NCI-H2227 treated with DMSO at 0.1 percent for 48 hours (cell line): ENCODE measurements around the gene DNAJB6.
"Not testable (repeated sequence)": the region's sequence is repeated elsewhere in the genome, so short reads cannot be mapped to it uniquely, and the experiment has no call there.

Experiments used
- DNase-seq: peaks from one replicate; lab custom pipeline; 2025; lab: John Stamatoyannopoulos, UW

The DNAJB6 gene

GRCh38 chr7:157323401-157323800 lies 13.4 kb upstream of the DNAJB6 start:
- DNase-seq, result no peak

- no peak for DNase-seq
Measured at GRCh38 chr7:157329447-157329846, 7.4 kb upstream of the DNAJB6 start.

GRCh38 chr7:157330567-157330966 lies 6.2 kb upstream of the DNAJB6 start:
- not testable (repeated sequence) for DNase-seq

GRCh38 chr7:157331049-157331448 lies 5.8 kb upstream of the DNAJB6 start:
- DNase-seq, result not testable (repeated sequence)

GRCh38 chr7:157335236-157335635 lies 1.6 kb upstream of the DNAJB6 start:
- DNase-seq, result no peak

GRCh38 chr7:157335991-157336382 lies 817 bp upstream of the DNAJB6 start:
- DNase-seq, result no peak

- DNase-seq, result peak; percentile 27
Measured at GRCh38 chr7:157337316-157338149, 729 bp downstream of the DNAJB6 start.

GRCh38 chr7:157339777-157340677 lies 3.2 kb downstream of the DNAJB6 start:
- DNase-seq, result no peak

- DNase-seq, result no peak
Measured at GRCh38 chr7:157347217-157347904, 10.6 kb downstream of the DNAJB6 start.

- no peak for DNase-seq
Measured at GRCh38 chr7:157348548-157348947, 11.7 kb downstream of the DNAJB6 start.

- DNase-seq, result no peak
Measured at GRCh38 chr7:157352516-157352915, 15.7 kb downstream of the DNAJB6 start.

- DNase-seq, result no peak
Measured at GRCh38 chr7:157355784-157356511, 19.1 kb downstream of the DNAJB6 start.

GRCh38 chr7:157357129-157358040 lies 20.6 kb downstream of the DNAJB6 start:
- no peak for DNase-seq

GRCh38 chr7:157358041-157358752 lies 21.4 kb downstream of the DNAJB6 start:
- DNase-seq, result no peak

- DNase-seq, result no peak
Measured at GRCh38 chr7:157358753-157359096, 21.9 kb downstream of the DNAJB6 start.

GRCh38 chr7:157359581-157359980 lies 22.8 kb downstream of the DNAJB6 start:
- DNase-seq, result no peak

GRCh38 chr7:157360483-157361025 lies 23.8 kb downstream of the DNAJB6 start:
- no peak for DNase-seq

- no peak for DNase-seq
Measured at GRCh38 chr7:157361537-157361936, 24.7 kb downstream of the DNAJB6 start.

GRCh38 chr7:157362729-157363128 lies 25.9 kb downstream of the DNAJB6 start:
- DNase-seq, result no peak

- DNase-seq, result no peak
Measured at GRCh38 chr7:157366722-157367121, 29.9 kb downstream of the DNAJB6 start.
